K562 (cell line): ENCODE measurements around the gene TERB1. TPM values are rescaled to one million over a fixed set of nuclear protein-coding genes. Genes with fewer than 3 reads are reported as not detected.

Experiments used
- BACH1 ChIP-seq: fragments of 200-800 bp; sonication (Bioruptor generic); IDR thresholded peaks from 2 replicates; pipeline ENCODE4 v1.6.1; 2016; ENCODE audit warnings: missing genetic modification characterization, missing compliant biosample characterization
- CBFA2T2 ChIP-seq: fragments of 450-650 bp; conservative IDR thresholded peaks from 2 replicates; pipeline ENCODE4 v1.6.1; 2017; ENCODE audit warnings: mild to moderate bottlenecking
- FIP1L1 ChIP-seq: fragments of 200-400 bp; formaldehyde crosslinking; IDR thresholded peaks from 2 replicates; pipeline ENCODE4 v1.6.1; 2018; ENCODE audit warnings: mild to moderate bottlenecking, low read depth, low read length; ENCODE audit not compliant: poor library complexity, severe bottlenecking
- FOS ChIP-seq: IDR thresholded peaks from 3 replicates; pipeline ENCODE4 v1.6.1; 2011; ENCODE audit not compliant: insufficient read length; ENCODE audit errors: extremely low read depth
- FOXA3 ChIP-seq, 2 experiments: fragments of 450-650 bp in 1 of 2; sonication (generic) in 1 of 2; formaldehyde crosslinking; IDR thresholded peaks in 1 of 2; conservative IDR thresholded peaks in 1 of 2; 2 replicates each; pipeline versions ENCODE4 v1.4.0 to v1.8.0; 2020 to 2022; ENCODE audit warnings: mild to moderate bottlenecking in 2 of 2, missing genetic modification reagents in 1 of 2
- GATA2 ChIP-seq: sonication (generic); formaldehyde crosslinking; IDR thresholded peaks from 2 replicates; pipeline ENCODE4 v1.4.0; 2020; ENCODE audit warnings: mild to moderate bottlenecking, missing genetic modification reagents
- JUNB ChIP-seq: fragments of 450-650 bp; formaldehyde crosslinking; conservative IDR thresholded peaks from 2 replicates; pipeline ENCODE4 v1.4.0; 2020; ENCODE audit warnings: mild to moderate bottlenecking
- KLF1 ChIP-seq: fragments of 450-650 bp; IDR thresholded peaks from 2 replicates; pipeline ENCODE4 v1.6.1; 2016; ENCODE audit warnings: missing genetic modification characterization, missing compliant biosample characterization
- MYBL2 ChIP-seq, 2 experiments: fragments of 450-650 bp in 1 of 2; sonication (generic) in 1 of 2; formaldehyde crosslinking in 1 of 2; IDR thresholded peaks; 2 replicates each; pipeline versions ENCODE4 v1.6.1 to v1.8.1; 2017 to 2022; ENCODE audit warnings: borderline replicate concordance in 1 of 2, inconsistent platforms in 1 of 2, low read depth in 1 of 2, mild to moderate bottlenecking in 1 of 2, missing genetic modification reagents in 1 of 2, moderate library complexity in 1 of 2
- PYGO2 ChIP-seq: fragments of 450-650 bp; IDR thresholded peaks from 2 replicates; pipeline ENCODE4 v1.6.1; 2016; ENCODE audit warnings: mild to moderate bottlenecking, missing genetic modification characterization, moderate library complexity, missing compliant biosample characterization
- SETDB1 ChIP-seq: IDR thresholded peaks from one replicate; pipeline ENCODE4 v1.6.1; 2012; ENCODE audit warnings: low read length, control low read depth, inconsistent platforms
- SMC3 ChIP-seq: conservative IDR thresholded peaks from 2 replicates; pipeline ENCODE4 v1.6.1; 2011; ENCODE audit warnings: low read depth, low read length, improper control_type of control experiment; ENCODE audit not compliant: insufficient read depth
- TAF7 ChIP-seq: fragments of 450-650 bp; IDR thresholded peaks from 2 replicates; pipeline ENCODE4 v1.6.1; 2016; ENCODE audit warnings: missing genetic modification characterization, missing compliant biosample characterization
- TGIF2 ChIP-seq: sonication (generic); formaldehyde crosslinking; IDR thresholded peaks from 2 replicates; pipeline ENCODE4 v1.8.1; 2022; ENCODE audit warnings: mild to moderate bottlenecking, missing genetic modification reagents, moderate library complexity
- ZC3H4 ChIP-seq: sonication (generic); formaldehyde crosslinking; IDR thresholded peaks from 2 replicates; pipeline ENCODE4 v1.9.0; 2021; ENCODE audit warnings: missing genetic modification reagents, borderline replicate concordance
- polyA plus RNA-seq, 8 experiments: library from polyadenylated mRNA; depleted of rRNA in 4 of 8; stranded (reverse) in 5 of 8; unstranded in 3 of 8; fragments of >200 nt; fragmentation: Nextera tagmentation in 2 of 8; fragmentation: Illumina TruSeq in 1 of 8; extraction: Ambion mirVana in 2 of 8; extraction: Trizol in 1 of 8; gene quantifications; 2 replicates each; pipeline versions ENCODE4 v1.2.1 to v1.2.3, GENCODE V29; 2011 to 2014; ENCODE audit warnings: inconsistent platforms in 1 of 8, missing spikeins in 1 of 8
- total RNA-seq, 7 experiments: library from RNA; depleted of rRNA in 6 of 7; stranded (reverse); fragments of >200 nt in 6 of 7; fragmentation: Illumina TruSeq in 2 of 7; extraction: Trizol in 2 of 7; gene quantifications; 2 replicates each; pipeline versions ENCODE4 v1.2.1 to v1.2.3, GENCODE V29; 2011 to 2021; ENCODE audit warnings: low replicate concordance in 1 of 7
- TF ChIP-seq, protein P1 (sequence below): fragments of 250-450 bp; sonication (Bioruptor Pico); IDR thresholded peaks from 2 replicates; pipeline ENCODE4 v1.4.0; 2020
- TF ChIP-seq, protein P2 (sequence below): fragments of 450-650 bp; formaldehyde crosslinking; IDR thresholded peaks from 2 replicates; pipeline ENCODE4 v1.4.0; 2020; ENCODE audit warnings: mild to moderate bottlenecking, mixed read lengths
- TF ChIP-seq, protein P3 (sequence below): fragments of 250-450 bp; sonication (Bioruptor Pico); IDR thresholded peaks from 2 replicates; pipeline ENCODE4 v1.5.0; 2022; ENCODE audit warnings: mild to moderate bottlenecking

The TERB1 gene
- total and polyA plus RNA-seq, 9 of the 15 experiments (the other 6 are each of a cell fraction or from before 2014, with no cell fraction given) = not detected

DNA sequence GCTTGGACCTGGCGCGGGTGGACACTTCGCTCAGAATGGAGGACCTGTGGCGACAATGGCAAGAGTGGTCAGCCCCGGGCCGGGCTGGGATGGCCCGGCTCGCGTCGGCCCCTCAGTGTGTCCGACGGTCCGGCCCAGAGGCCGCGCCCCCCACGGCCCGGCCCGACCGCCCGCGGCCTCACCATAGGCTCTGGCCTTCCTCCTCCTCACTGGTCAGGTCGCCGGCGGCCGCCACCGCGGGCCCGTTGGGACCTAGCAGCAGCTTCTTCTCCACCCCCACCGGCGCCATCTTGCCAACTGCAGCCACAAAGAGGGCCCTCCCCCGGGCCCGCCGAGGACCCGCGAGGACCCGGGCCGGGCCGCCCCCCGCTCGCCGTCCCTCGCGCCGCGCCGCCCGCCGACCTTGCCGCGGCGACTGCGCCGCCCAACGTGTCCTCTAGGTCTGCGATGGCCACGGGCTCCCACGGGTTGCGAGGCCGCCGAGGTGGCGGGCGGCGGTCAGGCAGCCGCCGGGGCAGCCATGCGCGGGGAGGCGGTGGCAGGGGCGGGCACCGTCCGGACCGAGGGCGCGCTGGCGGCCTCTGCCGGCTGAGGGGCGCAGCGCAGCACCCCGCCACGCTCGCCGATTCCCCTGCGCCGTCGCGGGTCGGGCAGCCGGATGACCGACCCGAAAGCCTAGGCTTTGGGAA lies 49.9 kb downstream of the TERB1 start, which contains the start of gene DYNC1LI2 (continued):
- TF ChIP-seq MYBL2 (IDR thresholded peaks at IDR 0.05; ENCODE audit: low read depth) (no peak), MYBL2 (CRISPR knock-in tag; IDR thresholded peaks at IDR 0.05; ENCODE audit: borderline replicate concordance) (no peak), TGIF2 (no peak), TAF7 (tag) (no peak), JUNB (no peak), FIP1L1 (no peak), FOXA3 (CRISPR knock-in tag; conservative IDR thresholded peaks at IDR 0.05 in 1 of 2, IDR thresholded peaks at IDR 0.05 in 1 of 2) (no peak), PYGO2 (tag) (no peak), BACH1 (tag) (no peak), FOS (no peak), KLF1 (tag) (peak; percentile 60; the same call in 1 of the 2 replicates), SETDB1 (no peak), CBFA2T2 (no peak), ZC3H4 (CRISPR knock-in tag) (no peak), GATA2 (no peak), SMC3 (peak; percentile 37; the same call in 1 of the 2 replicates)
- TF ChIP-seq, protein P1, sequence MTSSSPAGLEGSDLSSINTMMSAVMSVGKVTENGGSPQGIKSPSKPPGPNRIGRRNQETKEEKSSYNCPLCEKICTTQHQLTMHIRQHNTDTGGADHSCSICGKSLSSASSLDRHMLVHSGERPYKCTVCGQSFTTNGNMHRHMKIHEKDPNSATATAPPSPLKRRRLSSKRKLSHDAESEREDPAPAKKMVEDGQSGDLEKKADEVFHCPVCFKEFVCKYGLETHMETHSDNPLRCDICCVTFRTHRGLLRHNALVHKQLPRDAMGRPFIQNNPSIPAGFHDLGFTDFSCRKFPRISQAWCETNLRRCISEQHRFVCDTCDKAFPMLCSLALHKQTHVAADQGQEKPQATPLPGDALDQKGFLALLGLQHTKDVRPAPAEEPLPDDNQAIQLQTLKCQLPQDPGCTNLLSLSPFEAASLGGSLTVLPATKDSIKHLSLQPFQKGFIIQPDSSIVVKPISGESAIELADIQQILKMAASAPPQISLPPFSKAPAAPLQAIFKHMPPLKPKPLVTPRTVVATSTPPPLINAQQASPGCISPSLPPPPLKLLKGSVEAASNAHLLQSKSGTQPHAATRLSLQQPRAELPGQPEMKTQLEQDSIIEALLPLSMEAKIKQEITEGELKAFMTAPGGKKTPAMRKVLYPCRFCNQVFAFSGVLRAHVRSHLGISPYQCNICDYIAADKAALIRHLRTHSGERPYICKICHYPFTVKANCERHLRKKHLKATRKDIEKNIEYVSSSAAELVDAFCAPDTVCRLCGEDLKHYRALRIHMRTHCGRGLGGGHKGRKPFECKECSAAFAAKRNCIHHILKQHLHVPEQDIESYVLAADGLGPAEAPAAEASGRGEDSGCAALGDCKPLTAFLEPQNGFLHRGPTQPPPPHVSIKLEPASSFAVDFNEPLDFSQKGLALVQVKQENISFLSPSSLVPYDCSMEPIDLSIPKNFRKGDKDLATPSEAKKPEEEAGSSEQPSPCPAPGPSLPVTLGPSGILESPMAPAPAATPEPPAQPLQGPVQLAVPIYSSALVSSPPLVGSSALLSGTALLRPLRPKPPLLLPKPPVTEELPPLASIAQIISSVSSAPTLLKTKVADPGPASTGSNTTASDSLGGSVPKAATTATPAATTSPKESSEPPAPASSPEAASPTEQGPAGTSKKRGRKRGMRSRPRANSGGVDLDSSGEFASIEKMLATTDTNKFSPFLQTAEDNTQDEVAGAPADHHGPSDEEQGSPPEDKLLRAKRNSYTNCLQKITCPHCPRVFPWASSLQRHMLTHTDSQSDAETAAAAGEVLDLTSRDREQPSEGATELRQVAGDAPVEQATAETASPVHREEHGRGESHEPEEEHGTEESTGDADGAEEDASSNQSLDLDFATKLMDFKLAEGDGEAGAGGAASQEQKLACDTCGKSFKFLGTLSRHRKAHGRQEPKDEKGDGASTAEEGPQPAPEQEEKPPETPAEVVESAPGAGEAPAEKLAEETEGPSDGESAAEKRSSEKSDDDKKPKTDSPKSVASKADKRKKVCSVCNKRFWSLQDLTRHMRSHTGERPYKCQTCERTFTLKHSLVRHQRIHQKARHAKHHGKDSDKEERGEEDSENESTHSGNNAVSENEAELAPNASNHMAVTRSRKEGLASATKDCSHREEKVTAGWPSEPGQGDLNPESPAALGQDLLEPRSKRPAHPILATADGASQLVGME (CRISPR knock-in tag) = 0 out of 2 replicates have a peak, but pooled peaks have one; percentile 9
- TF ChIP-seq, protein P2, sequence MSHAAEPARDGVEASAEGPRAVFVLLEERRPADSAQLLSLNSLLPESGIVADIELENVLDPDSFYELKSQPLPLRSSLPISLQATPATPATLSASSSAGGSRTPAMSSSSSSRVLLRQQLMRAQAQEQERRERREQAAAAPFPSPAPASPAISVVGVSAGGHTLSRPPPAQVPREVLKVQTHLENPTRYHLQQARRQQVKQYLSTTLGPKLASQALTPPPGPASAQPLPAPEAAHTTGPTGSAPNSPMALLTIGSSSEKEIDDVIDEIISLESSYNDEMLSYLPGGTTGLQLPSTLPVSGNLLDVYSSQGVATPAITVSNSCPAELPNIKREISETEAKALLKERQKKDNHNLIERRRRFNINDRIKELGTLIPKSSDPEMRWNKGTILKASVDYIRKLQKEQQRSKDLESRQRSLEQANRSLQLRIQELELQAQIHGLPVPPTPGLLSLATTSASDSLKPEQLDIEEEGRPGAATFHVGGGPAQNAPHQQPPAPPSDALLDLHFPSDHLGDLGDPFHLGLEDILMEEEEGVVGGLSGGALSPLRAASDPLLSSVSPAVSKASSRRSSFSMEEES (CRISPR knock-in tag) = no peak
- TF ChIP-seq, protein P3, sequence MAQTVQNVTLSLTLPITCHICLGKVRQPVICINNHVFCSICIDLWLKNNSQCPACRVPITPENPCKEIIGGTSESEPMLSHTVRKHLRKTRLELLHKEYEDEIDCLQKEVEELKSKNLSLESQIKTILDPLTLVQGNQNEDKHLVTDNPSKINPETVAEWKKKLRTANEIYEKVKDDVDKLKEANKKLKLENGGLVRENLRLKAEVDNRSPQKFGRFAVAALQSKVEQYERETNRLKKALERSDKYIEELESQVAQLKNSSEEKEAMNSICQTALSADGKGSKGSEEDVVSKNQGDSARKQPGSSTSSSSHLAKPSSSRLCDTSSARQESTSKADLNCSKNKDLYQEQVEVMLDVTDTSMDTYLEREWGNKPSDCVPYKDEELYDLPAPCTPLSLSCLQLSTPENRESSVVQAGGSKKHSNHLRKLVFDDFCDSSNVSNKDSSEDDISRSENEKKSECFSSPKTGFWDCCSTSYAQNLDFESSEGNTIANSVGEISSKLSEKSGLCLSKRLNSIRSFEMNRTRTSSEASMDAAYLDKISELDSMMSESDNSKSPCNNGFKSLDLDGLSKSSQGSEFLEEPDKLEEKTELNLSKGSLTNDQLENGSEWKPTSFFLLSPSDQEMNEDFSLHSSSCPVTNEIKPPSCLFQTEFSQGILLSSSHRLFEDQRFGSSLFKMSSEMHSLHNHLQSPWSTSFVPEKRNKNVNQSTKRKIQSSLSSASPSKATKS = no peak
